Effector CD4-positive, alpha-beta T cell (primary cell): Measurements from ENCODE around the gene BSN.

Experiments used
- DNase-seq: peaks from one replicate; pipeline ENCODE4 v3.0.0-alpha.2; 2020

Gene BSN

DNA sequence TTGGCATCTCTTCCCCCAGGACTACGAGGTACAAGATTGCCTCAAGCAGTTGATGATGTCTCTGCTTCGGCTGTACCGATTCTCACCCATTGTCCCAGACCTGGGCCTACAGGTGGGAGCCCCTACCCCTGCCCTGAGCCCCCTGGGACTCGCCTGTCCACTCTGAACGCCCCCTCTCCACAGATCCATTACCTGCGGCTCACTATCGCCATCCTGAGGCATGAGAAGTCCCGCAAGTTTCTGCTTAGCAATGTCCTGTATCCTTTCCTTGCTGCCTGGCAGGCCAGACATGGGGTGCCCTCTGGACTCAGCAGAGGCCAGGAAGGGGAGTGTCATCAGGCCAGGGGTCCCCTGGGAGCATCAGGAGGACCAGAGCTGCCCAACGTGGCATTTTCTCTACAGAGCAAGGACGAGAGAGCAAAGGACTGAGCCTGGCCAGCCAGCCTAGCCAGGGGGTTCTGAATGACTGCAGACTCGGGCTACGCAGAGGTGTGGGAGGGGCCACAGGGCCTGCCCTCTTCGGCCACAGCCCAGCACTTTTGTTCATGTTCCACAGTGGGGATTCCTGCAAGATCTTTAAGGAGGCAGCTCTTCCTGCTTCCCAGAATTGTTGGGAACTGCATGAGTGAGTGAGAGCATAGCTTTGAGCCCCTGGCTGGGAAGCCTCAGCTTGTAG lies 146.3 kb downstream of the BSN start:
- no peak for DNase-seq

DNA sequence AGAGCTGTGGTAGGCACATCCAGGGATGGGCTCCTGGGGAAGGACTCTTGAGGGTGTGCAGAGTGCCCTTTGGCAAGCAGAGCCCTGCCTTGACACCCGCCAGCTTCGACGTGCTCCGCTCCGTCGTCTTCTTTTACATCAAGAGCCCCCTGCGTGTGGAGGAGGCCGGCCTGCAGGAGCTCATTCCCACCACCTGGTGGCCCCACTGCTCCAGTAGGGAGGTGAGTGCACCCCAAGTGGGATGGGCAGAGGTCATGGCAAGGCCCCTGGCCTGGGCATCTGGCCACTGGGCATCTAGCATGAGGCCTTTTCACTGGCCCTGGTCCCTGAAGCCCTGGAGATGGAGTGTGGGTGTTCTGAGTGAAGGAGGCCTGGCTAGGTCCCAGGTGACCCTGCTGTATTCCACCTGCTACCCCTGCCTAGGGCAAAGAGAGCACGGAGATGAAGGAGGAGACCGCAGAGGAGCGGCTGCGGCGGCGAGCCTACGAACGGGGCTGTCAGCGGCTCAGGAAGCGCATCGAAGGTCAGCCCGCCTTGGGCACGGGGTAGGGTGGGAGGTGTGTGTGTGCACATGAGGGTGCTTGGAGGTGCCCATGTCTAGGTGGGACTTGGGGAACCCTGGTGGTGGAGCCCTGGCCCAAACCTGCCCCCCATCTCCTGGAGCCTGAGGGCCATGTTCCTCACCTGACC lies 147.3 kb downstream of the BSN start:
- no peak for DNase-seq

DNA sequence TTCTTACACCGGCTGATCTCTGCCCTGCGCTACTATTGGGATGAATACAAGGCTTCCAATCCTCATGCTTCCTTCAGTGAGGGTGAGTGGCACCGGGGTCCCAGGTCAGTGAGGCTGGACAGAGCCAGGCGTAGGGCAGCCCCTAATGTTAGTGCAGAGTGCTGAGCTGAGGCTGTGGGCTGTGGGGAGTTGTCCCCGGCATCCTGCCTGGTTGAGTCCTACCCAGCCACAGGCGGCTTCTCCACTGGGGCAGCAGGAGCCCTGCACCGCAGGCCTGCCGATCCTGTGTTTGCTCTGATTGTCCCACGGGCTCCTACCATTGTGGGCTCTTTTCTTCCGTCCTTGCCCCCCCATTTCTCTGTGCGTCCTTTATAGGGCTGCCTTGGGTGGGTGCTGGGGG lies 148.4 kb downstream of the BSN start:
- DNase-seq: no peak

DNA sequence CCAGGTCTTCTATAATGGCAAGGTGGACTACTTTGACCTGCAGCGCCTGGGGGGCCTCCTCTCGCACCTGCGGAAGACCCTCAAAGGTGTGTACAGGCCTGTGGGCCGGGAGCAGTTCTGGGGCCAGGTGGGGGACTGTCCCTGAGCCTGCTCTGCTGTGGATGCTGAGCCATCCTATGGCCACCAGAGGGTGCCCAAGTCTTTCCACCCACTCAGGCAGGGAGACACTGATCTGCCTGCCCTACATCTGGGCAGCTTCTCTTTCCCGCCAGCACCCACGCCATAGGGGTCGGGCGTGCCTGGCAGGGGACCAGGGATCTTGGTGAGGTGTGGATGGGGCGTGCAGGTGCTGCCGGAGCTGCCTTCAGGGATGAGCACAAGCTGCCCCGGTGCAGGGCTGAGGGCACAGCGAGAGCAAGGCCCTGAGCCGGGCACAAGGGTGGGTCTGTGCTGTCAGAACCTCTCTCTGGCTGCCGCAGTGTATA lies 149.2 kb downstream of the BSN start:
- peak; percentile 51 for DNase-seq

- no peak for DNase-seq
Observed at GRCh38 chr3:49703956-49704355, 149.7 kb downstream of the BSN start.

DNA sequence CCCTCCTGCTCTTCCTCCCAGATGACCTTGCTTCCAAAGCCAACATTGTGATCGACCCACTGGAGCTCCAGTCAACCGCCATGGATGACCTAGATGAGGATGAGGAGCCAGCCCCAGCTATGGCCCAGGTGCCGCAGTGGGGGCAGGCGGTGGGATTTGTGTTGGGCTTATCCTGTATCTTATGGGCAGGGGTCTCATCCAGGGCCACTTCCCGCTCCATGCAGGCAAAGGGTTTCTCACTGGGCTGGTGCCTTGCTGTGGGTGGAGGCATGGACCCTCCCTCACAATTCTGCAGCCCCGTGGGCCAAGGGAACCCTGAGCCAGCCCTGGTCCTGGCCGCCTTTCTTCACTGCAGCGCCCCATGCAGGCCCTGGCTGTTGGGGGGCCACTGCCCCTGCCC lies 150.4 kb downstream of the BSN start:
- DNase-seq: no peak

DNA sequence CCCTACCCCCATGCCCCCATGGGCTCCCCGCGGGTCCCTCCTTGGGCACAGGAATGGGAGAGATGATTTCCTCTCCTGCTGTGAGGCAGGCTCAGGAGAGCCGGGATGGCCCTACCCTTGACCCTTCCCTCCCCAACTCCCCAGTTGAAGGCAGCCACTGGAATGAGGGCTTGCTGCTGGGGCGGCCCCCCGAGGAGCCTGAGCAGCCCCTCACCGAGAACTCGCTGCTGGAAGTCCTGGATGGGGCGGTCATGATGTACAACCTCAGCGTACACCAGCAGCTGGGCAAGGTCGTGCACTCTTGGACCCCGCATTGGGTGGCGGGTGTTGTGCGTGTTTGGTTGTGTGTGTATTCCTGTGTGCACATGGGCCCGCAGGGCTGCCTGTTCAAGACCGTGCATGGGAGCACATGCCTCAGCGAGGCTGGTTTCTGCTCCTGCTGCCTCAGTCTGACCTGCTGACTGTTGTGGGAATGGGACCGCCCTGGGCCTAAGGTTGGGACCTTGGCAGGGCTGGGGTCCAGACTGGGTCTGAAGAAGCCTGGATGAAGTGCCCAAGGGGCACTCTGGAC lies 151.2 kb downstream of the BSN start:
- no peak for DNase-seq

- no peak for DNase-seq
Observed at GRCh38 chr3:49706456-49707112, 152.3 kb downstream of the BSN start.

DNA sequence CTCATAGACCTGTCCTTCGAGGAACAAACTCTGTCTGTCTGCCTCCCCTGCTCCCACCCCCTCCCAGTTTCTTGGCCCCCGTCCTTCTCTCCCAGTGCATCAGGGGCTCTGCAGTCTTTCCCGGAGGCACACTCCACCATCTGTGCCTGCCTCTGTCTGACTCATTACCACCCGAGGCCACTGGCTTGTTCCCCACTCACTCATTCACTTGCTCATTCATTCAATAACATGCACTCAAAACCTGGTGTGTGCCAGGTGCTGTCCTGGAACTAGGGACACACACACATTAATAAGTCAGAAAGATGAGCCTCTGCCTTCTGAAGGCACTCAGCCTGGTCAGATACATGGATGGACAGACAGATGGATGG lies 152.8 kb downstream of the BSN start:
- DNase-seq: no peak

DNA sequence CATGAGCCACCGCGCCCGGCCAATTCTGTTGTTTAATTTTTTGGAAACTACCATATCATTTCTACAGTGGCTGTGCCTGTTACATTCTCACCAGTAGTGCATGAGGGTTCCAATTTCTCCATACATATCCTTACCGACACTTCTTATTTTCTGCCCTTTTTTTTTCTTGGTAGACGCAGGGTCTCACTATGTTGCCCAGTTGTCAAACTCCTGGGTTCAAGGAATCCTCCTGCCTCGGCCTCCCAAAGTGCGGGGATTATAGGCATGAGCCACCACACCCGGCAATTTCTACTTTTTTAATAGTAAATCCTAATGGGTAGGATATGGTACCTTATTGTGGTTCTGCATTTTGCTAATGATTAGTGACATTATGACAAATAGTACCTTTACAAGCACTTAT lies 155.6 kb downstream of the BSN start:
- DNase-seq: no peak

DNA sequence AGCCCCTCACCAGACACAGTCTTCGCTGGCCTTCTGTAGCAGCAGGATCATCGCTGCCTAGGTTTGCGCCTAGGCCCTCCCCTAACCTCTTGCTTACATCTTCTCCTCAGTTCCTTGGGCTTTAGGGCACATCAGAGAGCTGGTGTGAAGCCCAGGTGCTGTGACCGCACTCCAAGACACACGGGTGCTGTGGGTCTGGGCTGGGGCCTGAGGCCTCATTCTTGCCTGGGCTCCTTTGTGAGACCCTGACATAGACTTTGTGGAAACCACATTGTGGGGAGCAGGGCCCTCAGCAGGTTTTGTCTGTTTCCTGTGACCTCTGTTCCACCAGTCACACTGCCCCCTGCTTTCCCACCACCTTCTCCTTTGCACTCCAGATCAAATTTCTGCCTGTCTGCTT lies 157.2 kb downstream of the BSN start:
- no peak for DNase-seq

DNA sequence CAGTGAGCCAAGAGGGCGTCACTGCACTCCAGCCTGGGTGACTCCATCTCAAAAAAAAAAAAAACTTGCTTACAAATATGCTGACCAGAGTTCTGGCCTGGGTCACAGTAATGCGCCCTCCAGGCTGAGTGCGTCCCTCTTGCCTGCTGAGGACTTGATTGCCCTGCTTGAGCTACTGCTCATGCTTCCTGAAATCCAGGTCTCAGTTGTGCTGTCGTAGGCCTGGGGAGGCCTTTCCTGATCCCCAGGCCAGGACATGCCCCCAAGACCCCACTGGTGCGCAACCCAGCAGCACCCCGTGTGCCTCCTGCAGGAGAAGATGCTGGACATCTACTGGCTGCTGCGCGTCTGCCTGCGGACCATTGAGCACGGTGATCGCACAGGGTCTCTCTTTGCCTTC lies 157.9 kb downstream of the BSN start:
- no peak for DNase-seq

DNA sequence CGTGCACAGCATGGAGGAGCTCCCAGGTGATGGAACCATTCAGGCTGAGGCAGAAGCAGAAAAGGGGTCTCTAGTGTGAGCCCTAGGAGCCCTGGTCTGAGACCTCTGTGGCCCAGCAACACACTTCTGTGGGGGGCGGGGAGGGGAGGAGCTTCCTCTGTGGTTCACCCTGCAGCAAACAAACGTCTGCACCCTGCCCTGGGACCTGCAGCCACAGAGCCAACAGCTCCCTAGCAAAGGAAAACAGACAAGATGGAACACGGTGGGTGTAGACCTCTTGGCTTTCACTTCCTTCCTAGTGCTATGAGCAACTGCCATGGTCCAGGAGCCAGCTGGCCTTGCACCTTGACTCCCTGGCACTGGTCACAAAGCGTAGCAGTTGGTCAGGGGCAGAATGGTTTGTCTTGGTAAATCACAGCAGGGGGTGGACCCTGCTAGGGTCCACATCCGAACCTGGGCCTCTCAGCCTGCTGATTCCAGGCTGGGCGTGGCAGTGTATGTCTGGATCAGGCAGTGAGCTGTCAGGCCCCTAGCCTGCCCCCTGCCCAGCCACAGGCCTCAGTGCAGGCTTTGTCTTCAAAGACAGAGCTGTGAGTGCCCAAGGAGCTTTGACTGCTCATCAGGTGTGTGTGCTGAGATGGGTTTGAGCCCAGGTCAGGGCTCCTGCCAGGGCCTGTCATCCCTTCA lies 158.5 kb downstream of the BSN start:
- no peak for DNase-seq

DNA sequence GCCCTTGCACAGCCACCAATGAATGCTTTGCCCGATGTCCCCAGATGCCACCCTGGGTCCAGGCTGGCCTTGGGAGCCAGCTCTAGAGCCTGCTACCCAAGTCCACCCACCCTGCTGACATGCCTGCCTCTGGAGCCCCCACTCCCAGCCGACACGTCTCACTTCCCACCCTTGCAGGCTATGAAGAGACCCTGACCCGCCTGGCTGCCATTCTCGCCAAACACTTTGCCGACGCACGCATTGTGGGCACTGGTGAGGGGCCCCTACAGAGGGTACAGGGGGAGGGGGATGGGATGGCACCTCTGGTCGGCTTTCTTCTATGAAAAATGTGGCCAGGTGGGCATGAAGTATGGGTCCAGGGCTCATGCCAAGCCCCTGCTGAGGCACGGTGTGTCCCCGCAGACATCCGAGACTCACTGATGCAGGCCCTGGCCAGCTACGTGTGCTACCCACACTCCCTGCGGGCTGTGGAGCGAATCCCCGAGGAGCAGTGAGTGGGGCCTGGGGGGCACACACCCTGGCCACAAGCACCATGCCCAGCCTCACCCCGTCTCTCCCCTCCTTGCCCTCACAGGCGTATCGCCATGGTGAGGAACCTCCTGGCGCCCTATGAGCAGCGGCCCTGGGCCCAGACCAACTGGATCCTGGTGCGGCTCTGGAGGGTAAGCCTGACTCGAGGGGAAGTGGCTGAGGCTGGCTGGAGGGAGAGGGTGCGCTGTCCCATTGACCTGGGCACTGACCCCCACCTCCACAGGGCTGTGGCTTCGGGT lies 159.2 kb downstream of the BSN start:
- no peak for DNase-seq

DNA sequence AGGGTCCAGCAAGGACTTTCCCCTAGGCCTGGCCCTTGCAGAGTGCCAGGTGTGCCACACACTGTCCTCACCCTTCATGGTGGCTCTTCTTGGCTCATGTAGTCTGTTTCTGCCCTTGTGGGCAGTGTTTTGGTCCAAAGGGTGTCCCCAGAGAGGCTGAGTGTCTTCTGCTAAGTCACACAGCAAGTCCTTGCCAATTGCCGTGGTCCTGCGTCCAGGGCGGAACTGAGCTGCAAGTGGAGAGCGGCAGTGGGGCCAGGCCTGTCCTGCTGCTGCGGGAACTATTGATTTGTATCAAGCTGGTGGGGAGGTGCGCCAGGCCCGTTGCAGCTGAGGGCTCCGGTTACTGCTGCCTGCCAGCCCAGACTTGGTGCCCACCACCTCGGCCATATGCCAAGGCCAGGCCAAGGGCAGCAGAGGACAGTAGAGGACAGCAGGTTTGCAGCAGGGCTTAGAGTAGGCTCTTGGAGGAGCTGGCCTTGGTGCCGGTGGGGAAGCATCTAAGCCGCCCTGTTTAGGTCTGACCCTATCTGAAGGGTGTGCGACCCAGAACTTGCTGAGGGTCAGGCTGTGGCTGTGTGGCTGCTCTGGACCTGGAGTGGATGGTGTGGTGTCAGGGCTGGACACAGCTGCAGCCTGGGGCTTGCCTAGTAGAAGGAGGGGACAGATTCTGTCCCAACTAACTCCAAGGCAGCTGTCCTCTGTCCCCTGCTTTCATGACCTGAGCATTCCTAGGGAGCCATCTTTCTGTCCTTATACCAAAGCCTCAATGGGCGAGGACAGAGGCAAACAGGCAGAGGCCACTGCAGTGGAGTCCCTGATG lies 160.7 kb downstream of the BSN start:
- DNase-seq: no peak

DNA sequence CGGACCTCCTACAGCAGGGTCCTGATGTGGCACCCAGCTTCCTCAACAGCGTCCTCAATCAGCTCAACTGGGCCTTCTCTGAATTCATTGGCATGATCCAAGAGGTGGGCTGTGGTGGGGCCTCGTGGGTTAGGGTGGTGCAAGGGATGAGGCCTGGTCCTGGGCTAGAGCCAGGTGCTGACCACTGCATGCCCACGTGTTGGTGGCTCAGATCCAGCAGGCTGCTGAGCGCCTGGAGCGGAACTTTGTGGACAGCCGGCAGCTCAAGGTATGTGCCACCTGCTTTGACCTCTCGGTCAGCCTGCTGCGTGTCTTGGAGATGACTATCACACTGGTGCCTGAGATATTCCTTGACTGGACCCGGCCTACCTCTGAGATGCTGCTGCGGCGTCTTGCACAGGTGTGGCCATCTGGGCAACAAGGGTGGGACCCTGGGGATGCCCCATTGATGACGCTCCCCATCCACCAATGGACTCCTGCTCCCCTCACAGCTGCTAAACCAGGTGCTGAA lies 161.4 kb downstream of the BSN start:
- DNase-seq: no peak

DNA sequence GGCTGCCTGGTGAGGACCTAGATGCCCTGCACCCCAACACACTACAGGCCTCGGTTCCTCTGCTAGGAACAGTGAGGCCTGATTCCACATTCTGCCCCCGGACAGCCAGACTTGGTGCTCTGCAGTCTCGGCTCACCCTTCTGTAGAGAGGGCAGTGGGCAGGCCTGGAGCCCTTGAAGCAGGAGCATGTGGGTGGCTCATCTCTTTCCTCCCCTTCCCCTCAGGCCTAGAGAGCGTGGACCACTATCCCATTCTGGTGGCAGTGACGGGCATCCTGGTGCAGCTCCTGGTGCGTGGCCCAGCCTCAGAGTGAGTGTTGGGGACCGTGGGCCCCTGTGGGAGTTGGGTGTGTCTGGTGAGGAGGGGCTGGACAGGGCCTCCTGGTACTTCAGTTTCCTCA lies 161.9 kb downstream of the BSN start:
- peak; percentile 1 for DNase-seq

GRCh38 chr3:49716691-49717210 lies 162.5 kb downstream of the BSN start:
- DNase-seq: peak; percentile 1

DNA sequence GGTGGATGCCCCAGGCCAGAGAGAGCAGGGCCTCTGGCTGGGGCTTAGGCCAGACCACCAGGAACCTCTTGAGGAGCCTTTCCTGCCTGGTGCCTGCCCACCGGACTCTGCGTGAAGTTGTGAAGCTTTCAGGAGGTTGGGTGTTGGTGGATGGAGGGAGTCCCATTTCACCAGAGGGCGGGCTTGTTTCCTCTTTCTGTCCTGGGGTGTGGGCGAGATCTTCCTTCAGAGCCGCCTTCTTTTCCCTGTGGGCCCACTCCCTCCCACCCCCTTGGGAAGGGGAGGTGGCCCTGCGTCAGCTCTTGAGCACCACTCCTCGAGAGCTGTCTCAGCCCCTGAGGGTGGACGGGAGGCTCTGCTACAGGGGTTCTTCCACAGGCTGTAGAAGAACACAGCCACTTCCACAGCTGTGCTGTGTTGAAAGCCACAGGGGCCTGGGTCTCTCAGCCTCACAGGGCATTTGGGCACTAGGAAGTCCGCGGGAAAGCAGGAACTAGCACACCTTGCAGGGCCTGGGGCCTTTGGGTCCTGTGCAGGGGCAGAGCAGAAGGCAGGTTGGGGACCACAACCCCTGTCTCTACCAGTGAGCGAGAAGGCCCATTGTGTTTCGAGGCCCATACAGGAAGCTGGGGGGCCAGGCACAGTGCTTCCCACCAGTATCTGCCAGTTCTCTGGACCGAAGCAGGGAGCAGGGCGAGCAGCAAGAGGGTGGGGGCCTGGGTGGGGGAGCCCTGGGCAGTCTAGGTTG lies 163.1 kb downstream of the BSN start:
- DNase-seq: peak; percentile 0
